Ascending aorta (tissue), 2 donors: Measurements from ENCODE around the gene DCDC2C. TPM values are rescaled to one million over a fixed set of nuclear protein-coding genes. Genes with fewer than 3 reads are reported as not detected.

Source experiments
- DNase-seq, 2 donors: peaks; one replicate each; pipeline ENCODE4 v3.0.0-alpha.2; 2019; ENCODE audit warnings: low spot score in 2 of 2
- H3K27ac ChIP-seq, 2 donors: fragments of 200-600 bp; sonication (generic); one replicate each; pipeline ENCODE4 v1.5.1; 2016 to 2017; ENCODE audit warnings: mild to moderate bottlenecking in 1 of 2
- H3K27me3 ChIP-seq: fragments of 200-600 bp; sonication (generic); one replicate; pipeline ENCODE4 v1.5.1; 2017
- H3K36me3 ChIP-seq, 2 donors: fragments of 200-600 bp; sonication (generic); one replicate each; pipeline ENCODE4 v1.5.1; 2016
- H3K4me1 ChIP-seq, 2 donors: fragments of 200-600 bp; sonication (generic); one replicate each; pipeline ENCODE4 v1.5.1; 2016 to 2017; ENCODE audit warnings: mild to moderate bottlenecking in 1 of 2
- H3K4me3 ChIP-seq, 2 donors: fragments of 200-600 bp; sonication (generic); one replicate each; pipeline ENCODE4 v1.5.1; 2016 to 2017; ENCODE audit warnings: mild to moderate bottlenecking in 1 of 2
- H3K9me3 ChIP-seq, 2 donors: fragments of 200-600 bp; sonication (generic); one replicate each; pipeline ENCODE4 v1.5.1; 2016
- CTCF ChIP-seq, 3 experiments: fragments of 200-600 bp in 2 of 3; fragments of 450-650 bp in 1 of 3; sonication (generic) in 2 of 3; IDR thresholded peaks; one replicate each; pipeline ENCODE4 v1.5.1; 2016 to 2019; ENCODE audit warnings: antibody characterized with exemption in 3 of 3, mild to moderate bottlenecking in 1 of 3, moderate library complexity in 1 of 3
- intact Hi-C: fragments of 100-400 bp; cut with DNase I; formaldehyde crosslinking; loops from one replicate; pipeline ENCODE4 v1.15.1; 2023
- total RNA-seq: library from RNA; depleted of rRNA; stranded (reverse); fragments of >200 nt; gene quantifications from one replicate; pipeline ENCODE4 v1.1.0, GENCODE V29; 2016

DCDC2C gene
- total RNA-seq, 1 donor from 2014 or later = 2.4 TPM

GRCh38 chr2:3785890-3786273 lies 82.5 kb downstream of the DCDC2C start:
- Histone ChIP-seq H3K27ac (no peak overlapping the region), H3K4me1 (no peaks in the 10 kb centered on the region), H3K27me3 (no peaks in the 10 kb centered on the region), H3K4me3 (no peak overlapping the region), H3K36me3 (no peaks in the 10 kb centered on the region), H3K9me3 (no peaks in the 10 kb centered on the region)
- intact Hi-C loops = no loop called here
- DNase-seq = no peak
- no peak for TF ChIP-seq CTCF (IDR thresholded peaks at IDR 0.05)

- no peak for DNase-seq
- H3K4me3 ChIP-seq = no peak overlapping the region
- intact Hi-C loops = no loop called here
Measured at GRCh38 chr2:3787768-3788167, 84.4 kb downstream of the DCDC2C start.

GRCh38 chr2:3789256-3789655 lies 85.9 kb downstream of the DCDC2C start:
- no peaks in the 10 kb centered on the region for H3K4me1 ChIP-seq
- TF ChIP-seq CTCF (IDR thresholded peaks at IDR 0.05) = no peak
- no peak overlapping the region for H3K4me3 ChIP-seq
- intact Hi-C loops = no loop called here
- no peak for DNase-seq
- H3K27me3 ChIP-seq = no peaks in the 10 kb centered on the region
- no peaks in the 10 kb centered on the region for H3K36me3 ChIP-seq
- H3K27ac ChIP-seq = no peak overlapping the region
- no peaks in the 10 kb centered on the region for H3K9me3 ChIP-seq

More at GRCh38 chr2:3787768-3788167, 84.4 kb downstream of the DCDC2C start:
- Histone ChIP-seq H3K4me1 (no peaks in the 10 kb centered on the region), H3K9me3 (no peaks in the 10 kb centered on the region), H3K36me3 (no peaks in the 10 kb centered on the region), H3K27ac (no peak overlapping the region), H3K27me3 (no peaks in the 10 kb centered on the region)
- TF ChIP-seq CTCF (IDR thresholded peaks at IDR 0.05) = no peak

GRCh38 chr2:3793249-3793648 lies 89.9 kb downstream of the DCDC2C start:
- no peak overlapping the region for H3K4me3 ChIP-seq
- H3K4me1 ChIP-seq = no peaks in the 10 kb centered on the region
- no peaks in the 10 kb centered on the region for H3K27me3 ChIP-seq
- H3K27ac ChIP-seq = no peak overlapping the region
- H3K36me3 ChIP-seq = no peaks in the 10 kb centered on the region
- DNase-seq = no peak
- TF ChIP-seq CTCF (IDR thresholded peaks at IDR 0.05) = no peak
- no peaks in the 10 kb centered on the region for H3K9me3 ChIP-seq
- intact Hi-C loops = no loop called here

GRCh38 chr2:3801506-3801905 lies 98.1 kb downstream of the DCDC2C start:
- Histone ChIP-seq H3K4me1 (no peaks in the 10 kb centered on the region), H3K9me3 (no peaks in the 10 kb centered on the region), H3K27ac (no peak overlapping the region), H3K27me3 (no peaks in the 10 kb centered on the region), H3K36me3 (no peaks in the 10 kb centered on the region), H3K4me3 (no peak overlapping the region)
- TF ChIP-seq CTCF (IDR thresholded peaks at IDR 0.05) = no peak
- DNase-seq = no peak
- intact Hi-C loops = no loop called here
